Mesothelial cell of epicardium (in vitro differentiated cells): ENCODE results near the gene FGF6. TPM values are rescaled to one million over a fixed set of nuclear protein-coding genes. Genes with fewer than 3 reads are reported as not detected.

ENCODE experiments used
- DNase-seq, 2 experiments: peaks; one replicate each; pipeline ENCODE4 v3.0.0; 2021; ENCODE audit warnings: low spot score in 2 of 2; ENCODE audit not compliant: unreplicated experiment in 2 of 2
- H3K27ac Mint-ChIP-seq: 2 replicates; pipeline ENCODE4 v1.8.0; 2021; ENCODE audit warnings: mixed read lengths
- H3K27me3 Mint-ChIP-seq: 2 replicates; pipeline ENCODE4 v1.8.0; 2021; ENCODE audit warnings: low read depth, mixed read lengths
- H3K36me3 Mint-ChIP-seq: 2 replicates; pipeline ENCODE4 v1.8.0; 2021; ENCODE audit warnings: mixed read lengths
- H3K4me1 Mint-ChIP-seq: 2 replicates; pipeline ENCODE4 v1.8.0; 2021; ENCODE audit warnings: mixed read lengths
- H3K4me3 Mint-ChIP-seq: 2 replicates; pipeline ENCODE4 v1.8.0; 2021; ENCODE audit warnings: mild to moderate bottlenecking, moderate library complexity, mixed read lengths
- H3K9me3 Mint-ChIP-seq: 2 replicates; pipeline ENCODE4 v1.8.0; 2021; ENCODE audit warnings: mixed read lengths
- total RNA-seq: library from RNA; stranded (reverse); gene quantifications from 3 replicates; pipeline ENCODE4 v1.2.1, GENCODE V29; 2021
- TF ChIP-seq, protein P1 (sequence below): fragments of 200-600 bp; sonication (generic); IDR thresholded peaks from one replicate; pipeline ENCODE4 v1.5.0; 2021; ENCODE audit warnings: antibody characterized with exemption; ENCODE audit not compliant: unreplicated experiment

The FGF6 gene
- total RNA-seq, 1 donor from 2014 or later, result not detected

DNA sequence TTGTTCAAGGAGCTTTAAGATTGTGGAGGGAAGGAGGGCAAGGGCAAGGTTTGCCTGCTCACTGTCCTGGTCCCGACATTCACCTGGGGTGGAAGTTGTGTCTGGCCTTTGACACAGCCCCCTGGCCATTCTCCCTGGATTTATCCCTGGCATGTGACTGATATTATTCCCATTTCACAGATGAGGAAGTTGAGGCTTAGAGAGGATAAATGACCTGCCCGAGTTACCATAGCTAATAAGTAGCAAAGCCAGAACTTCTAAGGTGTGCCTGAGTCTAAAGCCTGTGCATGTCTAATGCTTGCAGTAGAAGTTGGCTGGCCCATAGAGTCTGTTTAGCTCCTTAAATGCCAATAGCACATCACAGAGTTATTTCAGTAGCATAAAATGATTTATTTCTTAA lies 720 bp upstream of the FGF6 start:
- Mint-ChIP-seq H3K4me3 (no peak overlapping the region), H3K36me3 (no peaks in the 10 kb centered on the region), H3K9me3 (no peaks in the 10 kb centered on the region), H3K27ac (no peak overlapping the region), H3K27me3 (peaks cover 39% of the 10 kb centered on the region), H3K4me1 (peaks cover 23% of the 10 kb centered on the region)
- TF ChIP-seq, protein P1, sequence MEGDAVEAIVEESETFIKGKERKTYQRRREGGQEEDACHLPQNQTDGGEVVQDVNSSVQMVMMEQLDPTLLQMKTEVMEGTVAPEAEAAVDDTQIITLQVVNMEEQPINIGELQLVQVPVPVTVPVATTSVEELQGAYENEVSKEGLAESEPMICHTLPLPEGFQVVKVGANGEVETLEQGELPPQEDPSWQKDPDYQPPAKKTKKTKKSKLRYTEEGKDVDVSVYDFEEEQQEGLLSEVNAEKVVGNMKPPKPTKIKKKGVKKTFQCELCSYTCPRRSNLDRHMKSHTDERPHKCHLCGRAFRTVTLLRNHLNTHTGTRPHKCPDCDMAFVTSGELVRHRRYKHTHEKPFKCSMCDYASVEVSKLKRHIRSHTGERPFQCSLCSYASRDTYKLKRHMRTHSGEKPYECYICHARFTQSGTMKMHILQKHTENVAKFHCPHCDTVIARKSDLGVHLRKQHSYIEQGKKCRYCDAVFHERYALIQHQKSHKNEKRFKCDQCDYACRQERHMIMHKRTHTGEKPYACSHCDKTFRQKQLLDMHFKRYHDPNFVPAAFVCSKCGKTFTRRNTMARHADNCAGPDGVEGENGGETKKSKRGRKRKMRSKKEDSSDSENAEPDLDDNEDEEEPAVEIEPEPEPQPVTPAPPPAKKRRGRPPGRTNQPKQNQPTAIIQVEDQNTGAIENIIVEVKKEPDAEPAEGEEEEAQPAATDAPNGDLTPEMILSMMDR, result no peak
- DNase-seq, result no peak

DNA sequence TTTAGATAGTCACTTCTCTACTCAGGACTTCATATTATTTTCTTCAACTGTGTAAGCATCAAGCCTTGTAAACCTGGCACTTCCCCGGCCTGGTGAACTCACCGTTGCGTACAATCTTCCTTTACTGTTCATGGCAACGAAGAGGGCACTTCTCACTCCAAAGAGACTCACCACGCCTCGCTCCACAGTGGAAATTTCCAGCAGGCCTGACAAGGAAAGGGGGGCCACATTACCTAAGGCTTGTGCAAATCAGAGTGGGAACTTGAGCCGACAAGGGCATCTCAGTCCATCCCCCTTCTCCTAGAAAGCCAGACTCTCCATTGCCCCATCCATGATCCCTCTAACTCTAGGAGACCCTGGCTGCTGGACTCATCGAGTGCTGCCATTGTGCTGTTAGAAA lies 1.6 kb downstream of the FGF6 start:
- TF ChIP-seq, protein P1, result no peak
- peaks cover 17% of the 10 kb centered on the region for H3K4me1 Mint-ChIP-seq
- H3K9me3 Mint-ChIP-seq, result no peaks in the 10 kb centered on the region
- no peaks in the 10 kb centered on the region for H3K36me3 Mint-ChIP-seq
- DNase-seq, result no peak
- H3K4me3 Mint-ChIP-seq, result no peak overlapping the region
- H3K27ac Mint-ChIP-seq, result no peak overlapping the region
- H3K27me3 Mint-ChIP-seq, result peaks cover 45% of the 10 kb centered on the region

DNA sequence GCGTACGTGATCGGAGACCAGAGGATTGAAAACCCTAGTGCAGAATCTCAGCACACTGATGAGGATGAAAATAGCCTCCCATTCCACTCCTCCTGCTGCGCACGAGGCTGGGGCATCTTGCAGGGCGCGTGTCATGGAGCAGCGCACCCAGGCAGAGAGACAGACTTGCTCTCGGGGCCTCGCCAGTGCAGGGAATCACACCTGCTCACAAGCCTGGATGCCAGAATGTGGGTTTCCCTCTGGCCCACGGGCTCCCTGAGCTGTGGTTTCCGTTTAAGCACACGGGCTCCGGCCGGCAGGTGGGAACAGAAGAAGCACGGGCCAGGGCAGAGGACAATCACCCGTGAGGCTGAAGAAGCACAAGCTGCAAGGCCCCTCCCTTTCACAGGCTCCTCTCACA lies 2.0 kb downstream of the FGF6 start:
- Mint-ChIP-seq H3K36me3 (no peaks in the 10 kb centered on the region), H3K27ac (no peak overlapping the region), H3K27me3 (peaks cover 45% of the 10 kb centered on the region), H3K9me3 (no peaks in the 10 kb centered on the region), H3K4me3 (no peak overlapping the region), H3K4me1 (peaks cover 17% of the 10 kb centered on the region)
- TF ChIP-seq, protein P1, result no peak
- no peak for DNase-seq

DNA sequence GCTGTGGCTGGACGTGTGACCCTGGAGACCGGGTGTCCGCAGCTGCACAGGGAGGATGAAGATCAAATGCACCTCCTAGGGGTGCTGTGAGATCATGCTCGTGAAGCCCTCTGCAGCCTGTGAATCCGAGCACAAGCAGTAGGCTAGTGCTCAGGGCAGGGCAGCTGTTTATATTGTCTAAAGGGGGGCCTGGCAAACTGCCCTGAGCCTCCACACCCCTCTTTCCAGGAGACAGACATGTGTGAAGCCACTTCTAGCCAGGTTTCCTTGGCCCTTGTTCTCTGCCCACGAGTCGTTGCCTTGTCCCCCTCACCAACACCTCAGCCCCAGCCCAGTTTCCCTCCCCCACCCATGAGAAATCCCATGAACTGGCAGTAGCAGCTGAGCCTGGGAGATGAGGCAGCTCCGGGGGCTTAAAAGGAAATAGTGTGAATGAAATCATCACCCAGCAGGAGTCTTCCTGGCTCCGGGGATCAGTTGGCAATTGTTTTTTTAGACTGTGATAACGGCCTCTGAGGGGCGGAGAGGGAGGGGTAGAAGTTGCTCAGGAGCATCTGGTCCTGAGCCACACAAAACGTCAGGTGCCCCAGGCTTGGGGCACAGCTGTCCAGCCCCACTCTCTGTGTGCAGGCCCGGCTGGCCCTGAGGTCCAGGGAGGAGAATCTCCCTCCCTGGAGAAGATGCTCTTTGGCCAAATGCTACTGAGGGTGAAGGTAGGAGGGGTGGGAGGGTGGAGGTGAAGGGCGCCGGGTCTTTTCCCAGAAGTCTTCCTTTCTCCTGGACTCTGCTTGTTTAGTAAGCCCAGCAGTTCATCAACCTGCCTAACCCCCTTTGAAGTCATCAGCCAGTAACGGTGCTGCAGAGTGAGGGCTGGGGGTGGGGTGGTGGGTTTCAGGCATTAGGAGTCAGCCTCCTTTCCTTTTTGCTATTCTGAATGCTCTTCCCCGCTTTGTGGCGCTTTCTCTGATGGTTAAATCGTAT lies 4.0 kb downstream of the FGF6 start:
- peak overlapping the region; percentile 27 for H3K27ac Mint-ChIP-seq
- TF ChIP-seq, protein P1, result no peak
- H3K36me3 Mint-ChIP-seq, result no peaks in the 10 kb centered on the region
- no peaks in the 10 kb centered on the region for H3K9me3 Mint-ChIP-seq
- peaks cover 17% of the 10 kb centered on the region for H3K4me1 Mint-ChIP-seq
- peak in 1 of 2 experiments; percentile 33 for DNase-seq
- H3K27me3 Mint-ChIP-seq, result peaks cover 45% of the 10 kb centered on the region
- no peak overlapping the region for H3K4me3 Mint-ChIP-seq

DNA sequence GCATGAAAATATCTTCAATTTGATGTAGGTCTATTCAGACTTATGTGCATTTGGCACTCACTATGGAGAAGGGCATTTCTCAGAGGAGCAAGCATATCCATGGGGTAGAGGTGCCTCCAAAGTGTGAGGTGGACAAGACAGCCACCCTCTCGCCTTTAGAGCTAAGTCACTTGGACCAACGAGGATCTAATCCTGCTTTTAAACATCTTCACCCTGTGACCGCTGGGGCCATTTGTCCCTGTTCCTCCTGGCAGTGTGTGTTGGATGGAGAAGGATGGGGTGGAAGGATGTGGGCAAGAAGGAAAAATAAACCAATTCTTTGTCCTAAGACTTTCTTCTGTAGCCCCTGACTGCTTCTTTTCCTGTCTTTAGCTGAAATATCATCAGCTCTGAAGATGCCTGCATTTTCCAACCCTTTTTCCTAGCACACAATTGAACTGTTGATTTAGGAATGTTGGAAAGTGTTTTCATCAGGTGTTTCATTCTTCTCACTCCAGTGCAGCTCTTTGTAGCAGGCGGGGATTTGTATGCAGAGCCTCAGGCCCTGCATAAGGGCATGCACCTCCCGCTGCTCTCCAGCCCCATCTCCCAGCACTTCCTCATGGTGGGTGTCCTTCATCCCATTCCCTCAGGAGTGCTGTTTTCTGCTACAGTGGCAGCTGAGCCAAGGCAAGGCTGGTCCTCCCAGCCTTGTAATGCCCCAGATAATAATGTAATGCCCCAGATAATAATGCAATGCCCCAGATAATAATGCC lies 5.3 kb downstream of the FGF6 start:
- H3K36me3 Mint-ChIP-seq, result no peaks in the 10 kb centered on the region
- no peak overlapping the region for H3K4me3 Mint-ChIP-seq
- DNase-seq, result peak in 1 of 2 experiments; percentile 16
- no peak overlapping the region for H3K27ac Mint-ChIP-seq
- H3K4me1 Mint-ChIP-seq, result peaks cover 17% of the 10 kb centered on the region
- H3K27me3 Mint-ChIP-seq, result peaks cover 39% of the 10 kb centered on the region
- H3K9me3 Mint-ChIP-seq, result no peaks in the 10 kb centered on the region
- TF ChIP-seq, protein P1, result no peak
